Measurements from ENCODE around the gene PRDX6.
"Not testable (repeated sequence)": the region's sequence is repeated elsewhere in the genome, so short reads cannot be mapped to it uniquely, and the experiment has no call there.

Gene PRDX6

GRCh38 chr1:173469656-173470055 is 7.5 kb upstream of the PRDX6 start:
- DNase-seq: no peak

- no peak for DNase-seq
Measured at GRCh38 chr1:173470608-173471007, 6.5 kb upstream of the PRDX6 start.

- no peak for DNase-seq
Measured at GRCh38 chr1:173473599-173474011, 3.5 kb upstream of the PRDX6 start.

GRCh38 chr1:173474097-173474779 is 2.9 kb upstream of the PRDX6 start:
- DNase-seq: no peak

- not testable (repeated sequence) for DNase-seq
Measured at GRCh38 chr1:173474780-173475421, 2.2 kb upstream of the PRDX6 start.

GRCh38 chr1:173475564-173476196 is 1.5 kb upstream of the PRDX6 start:
- no peak for DNase-seq

- no peak for DNase-seq
Measured at GRCh38 chr1:173476197-173476664, 904 bp upstream of the PRDX6 start.

- peak; percentile 86 for DNase-seq
Measured at GRCh38 chr1:173476665-173477285, 360 bp upstream of the PRDX6 start.

- DNase-seq: peak; percentile 20
Measured at GRCh38 chr1:173478094-173478674, 1.0 kb downstream of the PRDX6 start.

GRCh38 chr1:173479649-173480048 is 2.5 kb downstream of the PRDX6 start:
- DNase-seq: peak; percentile 1

- DNase-seq: no peak
Measured at GRCh38 chr1:173481195-173481772, 4.1 kb downstream of the PRDX6 start.

- DNase-seq: no peak
Measured at GRCh38 chr1:173482683-173483082, 5.5 kb downstream of the PRDX6 start.

- DNase-seq: no peak
Measured at GRCh38 chr1:173484276-173484675, 7.1 kb downstream of the PRDX6 start.

- DNase-seq: no peak
Measured at GRCh38 chr1:173485401-173485800, 8.3 kb downstream of the PRDX6 start.

GRCh38 chr1:173488001-173488400 is 10.9 kb downstream of the PRDX6 start:
- no peak for DNase-seq

- DNase-seq: no peak
Measured at GRCh38 chr1:173489149-173489600, 12.0 kb downstream of the PRDX6 start.

GRCh38 chr1:173489929-173490328 is 12.8 kb downstream of the PRDX6 start:
- no peak for DNase-seq

GRCh38 chr1:173491508-173491907 is 14.4 kb downstream of the PRDX6 start:
- no peak for DNase-seq

- not testable (repeated sequence) for DNase-seq
Measured at GRCh38 chr1:173493125-173493524, 16.0 kb downstream of the PRDX6 start.

- DNase-seq: no peak
Measured at GRCh38 chr1:173495609-173496267, 18.6 kb downstream of the PRDX6 start.

- DNase-seq: no peak
Measured at GRCh38 chr1:173496757-173497320, 19.7 kb downstream of the PRDX6 start.

GRCh38 chr1:173499729-173500128 is 22.6 kb downstream of the PRDX6 start:
- no peak for DNase-seq

Measured in MV-4-11 (cell line).